CD14-positive monocyte (primary cell): Measurements from ENCODE around the gene TRABD2B. TPM values are rescaled to one million over a fixed set of nuclear protein-coding genes. Genes with fewer than 3 reads are reported as not detected.

Experiments
- DNase-seq, 3 donors: peaks; one replicate each; pipeline ENCODE4 v3.0.0-alpha.2; 2011 to 2022
- H2AFZ ChIP-seq: 2 replicates; pipeline ENCODE4 v1.6.0; 2012; ENCODE audit warnings: mild to moderate bottlenecking, low read depth, low read length, inconsistent platforms; ENCODE audit not compliant: insufficient read depth, poor library complexity, severe bottlenecking
- H3K27ac ChIP-seq, 2 donors: 1 replicate in 1 of 2; 2 replicates in 1 of 2; pipeline ENCODE4 v1.5.1; 2012 to 2013; ENCODE audit warnings: low read length in 2 of 2, control low read depth in 1 of 2, inconsistent platforms in 1 of 2, low read depth in 1 of 2, mild to moderate bottlenecking in 1 of 2
- H3K27me3 ChIP-seq, 2 donors: one replicate each; pipeline versions ENCODE4 v1.6.0 to v1.6.1; 2011 to 2013; ENCODE audit warnings: low read length in 2 of 2; ENCODE audit not compliant: control insufficient read depth in 2 of 2, insufficient read depth in 2 of 2
- H3K36me3 ChIP-seq, 2 donors: replicated peaks in 1 of 2; 1 replicate in 1 of 2; 2 replicates in 1 of 2; pipeline versions ENCODE4 v1.5.1 to v1.6.1; 2012 to 2013; ENCODE audit warnings: low read length in 2 of 2, control low read depth in 1 of 2, inconsistent platforms in 1 of 2, mild to moderate bottlenecking in 1 of 2; ENCODE audit not compliant: insufficient read depth in 2 of 2, control insufficient read depth in 1 of 2
- H3K4me1 ChIP-seq, 2 donors: 1 replicate in 1 of 2; 2 replicates in 1 of 2; pipeline versions ENCODE4 v1.5.1 to v1.6.1; 2012 to 2013; ENCODE audit warnings: low read length in 2 of 2, control low read depth in 1 of 2, inconsistent platforms in 1 of 2, mild to moderate bottlenecking in 1 of 2, moderate library complexity in 1 of 2; ENCODE audit not compliant: insufficient read depth in 2 of 2, control insufficient read depth in 1 of 2
- H3K4me2 ChIP-seq: replicated peaks from 2 replicates; pipeline ENCODE3; 2012; ENCODE audit warnings: low read length, moderate library complexity, mild to moderate bottlenecking; ENCODE audit not compliant: poor library complexity, severe bottlenecking; ENCODE audit errors: extremely low read depth
- H3K4me3 ChIP-seq, 3 experiments: fragments of 200-600 bp in 1 of 3; sonication (generic) in 1 of 3; replicated peaks in 1 of 3; 1 replicate in 2 of 3; 2 replicates in 1 of 3; pipeline ENCODE4 v1.5.1; 2011 to 2013; ENCODE audit warnings: low read length in 3 of 3, mild to moderate bottlenecking in 3 of 3, control low read depth in 2 of 3, low read depth in 2 of 3, inconsistent platforms in 1 of 3, moderate library complexity in 1 of 3
- H3K79me2 ChIP-seq: 2 replicates; pipeline ENCODE4 v1.6.0; 2012; ENCODE audit warnings: mild to moderate bottlenecking, control low read depth, inconsistent platforms, low read length, moderate library complexity; ENCODE audit not compliant: insufficient read depth
- H3K9ac ChIP-seq: 2 replicates; pipeline ENCODE4 v1.6.0; 2017; ENCODE audit warnings: low read length, mild to moderate bottlenecking; ENCODE audit not compliant: insufficient read depth, poor library complexity, severe bottlenecking
- H3K9me3 ChIP-seq, 2 donors: replicated peaks in 1 of 2; 1 replicate in 1 of 2; 2 replicates in 1 of 2; pipeline versions ENCODE4 v1.5.1 to v1.6.1; 2012 to 2013; ENCODE audit warnings: low read length in 2 of 2, control low read depth in 1 of 2; ENCODE audit not compliant: control insufficient read depth in 1 of 2, insufficient read depth in 1 of 2
- H4K20me1 ChIP-seq: 2 replicates; pipeline ENCODE4 v1.6.0; 2012; ENCODE audit warnings: mild to moderate bottlenecking, low read length, control low read depth, moderate library complexity; ENCODE audit not compliant: insufficient read depth
- H3K27ac Mint-ChIP-seq, 7 donors: one replicate each; pipeline ENCODE4 v1.8.0; 2020; ENCODE audit warnings: mild to moderate bottlenecking in 7 of 7, mixed read lengths in 7 of 7, moderate library complexity in 6 of 7, inconsistent platforms in 2 of 7
- H3K27me3 Mint-ChIP-seq, 3 donors: one replicate each; pipeline ENCODE4 v1.8.0; 2021 to 2022; ENCODE audit warnings: low read depth in 3 of 3, mild to moderate bottlenecking in 3 of 3, mixed read lengths in 3 of 3, moderate library complexity in 3 of 3, inconsistent platforms in 1 of 3
- H3K36me3 Mint-ChIP-seq, 2 donors: one replicate each; pipeline ENCODE4 v1.8.0; 2020; ENCODE audit warnings: mixed read lengths in 2 of 2, inconsistent platforms in 1 of 2, mild to moderate bottlenecking in 1 of 2
- H3K4me1 Mint-ChIP-seq: one replicate; pipeline ENCODE4 v1.8.0; 2020; ENCODE audit warnings: mild to moderate bottlenecking, mixed read lengths
- H3K4me3 Mint-ChIP-seq, 2 donors: one replicate each; pipeline ENCODE4 v1.8.0; 2020; ENCODE audit warnings: mild to moderate bottlenecking in 2 of 2, mixed read lengths in 2 of 2, moderate library complexity in 1 of 2
- H3K9me3 Mint-ChIP-seq, 7 donors: one replicate each; pipeline ENCODE4 v1.8.0; 2020 to 2022; ENCODE audit warnings: mixed read lengths in 7 of 7, mild to moderate bottlenecking in 6 of 7, moderate library complexity in 6 of 7, inconsistent platforms in 2 of 7
- WGBS: methylation state at CpG from one replicate; pipeline ENCODE4 v1.1.5; 2013; ENCODE audit warnings: missing lambda C conversion rate; ENCODE audit not compliant: insufficient coverage; 5-methylcytosine and 5-hydroxymethylcytosine counted together
- intact Hi-C, 2 donors: fragments of 100-400 bp; cut with micrococcal nuclease; formaldehyde crosslinking; loops; one replicate each; pipeline versions ENCODE4 v1.15.0 to v1.15.1; 2023
- polyA plus RNA-seq, 3 donors: library from polyadenylated mRNA; depleted of rRNA in 1 of 3; unstranded in 2 of 3; stranded (reverse) in 1 of 3; fragments of 300-500 nt in 2 of 3; fragments of >200 nt in 1 of 3; fragmentation: Illumina TruSeq in 2 of 3; gene quantifications; 1 replicate in 2 of 3; 2 replicates in 1 of 3; pipeline ENCODE4 v1.2.3, GENCODE V29; 2012 to 2021
- TF ChIP-seq, protein P1 (sequence below): fragments of 200-600 bp; IDR thresholded peaks from one replicate; pipeline ENCODE4 v1.8.0; 2022; ENCODE audit warnings: antibody characterized with exemption, mild to moderate bottlenecking

The TRABD2B gene
- polyA plus RNA-seq, 3 donors = not detected

DNA sequence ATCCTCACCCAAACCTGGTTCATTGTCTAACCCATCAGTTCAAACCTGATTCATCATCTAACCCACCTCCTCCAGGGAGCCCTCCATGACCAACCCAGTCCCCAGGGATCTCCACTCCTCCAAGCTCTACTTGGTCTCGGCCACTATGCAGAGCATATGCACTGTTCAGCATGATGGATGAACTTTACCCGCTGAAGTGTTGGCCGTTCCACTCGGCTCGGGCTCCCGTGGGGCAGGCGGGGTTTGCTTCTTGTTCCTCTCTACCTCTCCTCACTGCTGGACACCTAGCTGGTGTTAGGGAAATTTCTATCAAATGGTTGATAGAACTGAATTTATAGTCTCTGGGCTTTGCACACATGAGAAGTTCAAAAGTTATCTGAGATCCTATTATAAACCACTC, 111.0 kb downstream of the TRABD2B start:
- Histone ChIP-seq H3K4me2 (no peak overlapping the region), H4K20me1 (no peaks in the 10 kb centered on the region), H3K36me3 (no peaks in the 10 kb centered on the region), H3K27ac (no peak overlapping the region), H3K4me3 (no peak overlapping the region), H3K27me3 (peaks cover 0 to 2% of the 10 kb centered on the region in 2 donors), H3K9me3 (no peaks in the 10 kb centered on the region), H3K4me1 (no peaks in the 10 kb centered on the region), H3K79me2 (no peaks in the 10 kb centered on the region), H3K9ac (no peak overlapping the region), H2AFZ (no peak overlapping the region)
- TF ChIP-seq, protein P1, sequence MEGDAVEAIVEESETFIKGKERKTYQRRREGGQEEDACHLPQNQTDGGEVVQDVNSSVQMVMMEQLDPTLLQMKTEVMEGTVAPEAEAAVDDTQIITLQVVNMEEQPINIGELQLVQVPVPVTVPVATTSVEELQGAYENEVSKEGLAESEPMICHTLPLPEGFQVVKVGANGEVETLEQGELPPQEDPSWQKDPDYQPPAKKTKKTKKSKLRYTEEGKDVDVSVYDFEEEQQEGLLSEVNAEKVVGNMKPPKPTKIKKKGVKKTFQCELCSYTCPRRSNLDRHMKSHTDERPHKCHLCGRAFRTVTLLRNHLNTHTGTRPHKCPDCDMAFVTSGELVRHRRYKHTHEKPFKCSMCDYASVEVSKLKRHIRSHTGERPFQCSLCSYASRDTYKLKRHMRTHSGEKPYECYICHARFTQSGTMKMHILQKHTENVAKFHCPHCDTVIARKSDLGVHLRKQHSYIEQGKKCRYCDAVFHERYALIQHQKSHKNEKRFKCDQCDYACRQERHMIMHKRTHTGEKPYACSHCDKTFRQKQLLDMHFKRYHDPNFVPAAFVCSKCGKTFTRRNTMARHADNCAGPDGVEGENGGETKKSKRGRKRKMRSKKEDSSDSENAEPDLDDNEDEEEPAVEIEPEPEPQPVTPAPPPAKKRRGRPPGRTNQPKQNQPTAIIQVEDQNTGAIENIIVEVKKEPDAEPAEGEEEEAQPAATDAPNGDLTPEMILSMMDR = no peak
- H3K4me1 Mint-ChIP-seq = no peaks in the 10 kb centered on the region
- WGBS = 100% methylated on average over 1 of the region's 7 CpGs
- intact Hi-C loops = no loop called here
- no peaks in the 10 kb centered on the region for H3K9me3 Mint-ChIP-seq
- H3K36me3 Mint-ChIP-seq = no peaks in the 10 kb centered on the region
- peak overlapping the region in 1 of 7 donors; percentile 26 for H3K27ac Mint-ChIP-seq
- peaks cover 8 to 15% (median 11%) of the 10 kb centered on the region in 3 donors for H3K27me3 Mint-ChIP-seq
- no peak overlapping the region for H3K4me3 Mint-ChIP-seq
- DNase-seq = no peak

DNA sequence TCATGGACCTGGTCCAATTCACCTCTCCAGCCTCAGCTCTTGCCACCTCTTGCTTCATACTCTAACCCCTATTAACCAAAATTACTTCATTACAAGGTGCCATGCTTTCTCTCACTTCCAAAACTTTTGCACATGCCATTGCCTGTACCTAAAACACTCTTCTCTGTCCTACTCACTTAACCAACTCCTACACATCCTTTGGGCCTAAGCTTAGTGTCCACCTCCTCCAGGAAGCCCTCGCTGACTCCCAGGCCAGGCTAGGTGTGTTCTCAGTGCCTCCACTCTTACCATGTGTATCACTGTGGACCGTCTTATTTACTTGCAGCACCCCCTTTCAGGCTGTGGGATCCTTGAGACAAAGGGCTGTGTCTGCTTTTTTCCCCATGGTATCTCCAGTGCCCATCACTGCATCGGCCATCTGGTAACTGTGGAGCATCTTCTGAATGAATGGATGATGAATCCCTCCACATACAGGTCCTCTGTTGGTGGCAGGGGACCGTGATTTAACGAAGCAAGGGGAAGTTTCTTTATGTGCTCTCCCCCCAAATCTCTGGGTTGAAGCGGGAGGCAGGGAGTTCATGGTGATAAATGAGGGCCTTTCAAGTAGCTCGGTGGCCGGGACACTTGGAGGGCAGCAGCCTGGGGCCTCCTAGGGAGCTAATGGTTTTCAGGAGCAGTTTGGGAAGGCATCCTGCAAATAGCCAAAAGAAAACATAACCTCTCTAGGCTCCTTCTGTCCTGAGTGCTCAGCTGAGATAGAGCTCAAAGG, 111.9 kb downstream of the TRABD2B start:
- H3K9ac ChIP-seq = no peak overlapping the region
- no peaks in the 10 kb centered on the region for H3K9me3 ChIP-seq
- peaks cover 8 to 15% (median 11%) of the 10 kb centered on the region in 3 donors for H3K27me3 Mint-ChIP-seq
- H3K36me3 Mint-ChIP-seq = no peaks in the 10 kb centered on the region
- H3K4me2 ChIP-seq = no peak overlapping the region
- intact Hi-C loops = no loop called here
- no peak overlapping the region for H3K27ac ChIP-seq
- no peaks in the 10 kb centered on the region for H3K36me3 ChIP-seq
- H3K4me3 ChIP-seq = no peak overlapping the region
- H4K20me1 ChIP-seq = no peaks in the 10 kb centered on the region
- no peak overlapping the region for H3K27ac Mint-ChIP-seq
- DNase-seq = no peak
- no peaks in the 10 kb centered on the region for H3K9me3 Mint-ChIP-seq
- WGBS = 100% methylated on average over 1 of the region's 8 CpGs
- no peaks in the 10 kb centered on the region for H3K4me1 Mint-ChIP-seq
- H3K4me3 Mint-ChIP-seq = no peak overlapping the region
- no peaks in the 10 kb centered on the region for H3K4me1 ChIP-seq
- TF ChIP-seq, protein P1 = no peak
- peaks cover 0 to 2% of the 10 kb centered on the region in 2 donors for H3K27me3 ChIP-seq
- no peak overlapping the region for H2AFZ ChIP-seq
- H3K79me2 ChIP-seq = no peaks in the 10 kb centered on the region
